Caco-2 (cell line): Measurements from ENCODE around the gene WLS. TPM values are rescaled to one million over a fixed set of nuclear protein-coding genes. Genes with fewer than 3 reads are reported as not detected.
"Not testable (repeated sequence)": the region's sequence is repeated elsewhere in the genome, so short reads cannot be mapped to it uniquely, and the experiment has no call there.

ENCODE experiments used
- BruUV-seq: library from RNA; stranded (reverse); fragments of 400-500 nt; replicated peaks from 2 replicates; lab custom pipeline; 2021; lab: Mats Ljungman, UMichigan
- CTCF ChIA-PET: fragments of 300-600 bp; sonication (Branson Sonifier 250); formaldehyde crosslinking; loops from one replicate; lab custom pipeline; 2022; ENCODE audit warnings: antibody characterized with exemption; lab: Charles Lee
- POLR2A ChIA-PET: fragments of 300-600 bp; sonication (Branson Sonifier 250); formaldehyde crosslinking; loops from one replicate; lab custom pipeline; 2022; ENCODE audit warnings: antibody characterized with exemption; lab: Charles Lee
- DNase-seq, 2 experiments: peaks; one replicate each; pipeline versions ENCODE4 v3.0.0 to v3.0.0-alpha.2; 2020 to 2022
- H3K27me3 ChIP-seq: replicated peaks from 2 replicates; pipeline ENCODE4 v1.6.0; 2011; ENCODE audit warnings: low read length; ENCODE audit not compliant: control insufficient read depth, insufficient read depth
- H3K36me3 ChIP-seq: 2 replicates; pipeline ENCODE4 v1.5.1; 2011; ENCODE audit warnings: low read length; ENCODE audit not compliant: control insufficient read depth, insufficient read depth
- H3K4me1 ChIP-seq: fragments of 250-450 bp; sonication (Bioruptor Pico); 2 replicates; pipeline ENCODE4 v1.5.1; 2020; ENCODE audit warnings: mild to moderate bottlenecking
- H3K4me3 ChIP-seq: 2 replicates; pipeline ENCODE4 v1.5.1; 2011; ENCODE audit warnings: low read depth, mild to moderate bottlenecking, control low read depth, low read length
- H3K9me3 ChIP-seq: fragments of 250-450 bp; sonication (Bioruptor Pico); 2 replicates; pipeline ENCODE4 v1.5.1; 2020; ENCODE audit warnings: mild to moderate bottlenecking, moderate library complexity
- H3K27ac Mint-ChIP-seq: one replicate; pipeline ENCODE4 v1.8.0; 2022; ENCODE audit warnings: mixed read lengths; ENCODE audit not compliant: unreplicated experiment
- H3K27me3 Mint-ChIP-seq: one replicate; pipeline ENCODE4 v1.8.0; 2022; ENCODE audit warnings: mixed read lengths; ENCODE audit not compliant: insufficient read depth, unreplicated experiment
- H3K36me3 Mint-ChIP-seq: one replicate; pipeline ENCODE4 v1.8.0; 2022; ENCODE audit warnings: mild to moderate bottlenecking, mixed read lengths; ENCODE audit not compliant: insufficient read depth, unreplicated experiment
- H3K4me1 Mint-ChIP-seq: one replicate; pipeline ENCODE4 v1.8.0; 2022; ENCODE audit warnings: low read depth, mixed read lengths; ENCODE audit not compliant: unreplicated experiment
- H3K4me3 Mint-ChIP-seq: one replicate; pipeline ENCODE4 v1.8.0; 2022; ENCODE audit warnings: mild to moderate bottlenecking, moderate library complexity, mixed read lengths; ENCODE audit not compliant: unreplicated experiment
- H3K9me3 Mint-ChIP-seq: one replicate; pipeline ENCODE4 v1.8.0; 2022; ENCODE audit warnings: mixed read lengths; ENCODE audit not compliant: unreplicated experiment
- intact Hi-C: fragments of 100-400 bp; cut with micrococcal nuclease; formaldehyde crosslinking; loops from one replicate; pipeline ENCODE4 v1.10.0; 2022; ENCODE audit not compliant: unreplicated experiment
- total RNA-seq: library from RNA; stranded (reverse); gene quantifications from 2 replicates; pipeline ENCODE4 v1.2.3, GENCODE V29; 2022
- TF ChIP-seq, protein P1 (sequence below), 2 experiments: fragments of 200-600 bp in 1 of 2; IDR thresholded peaks; 1 replicate in 1 of 2; 2 replicates in 1 of 2; pipeline versions ENCODE4 v1.5.1 to v1.8.0; 2011 to 2022; ENCODE audit warnings: antibody characterized with exemption in 1 of 2, control low read depth in 1 of 2, inconsistent platforms in 1 of 2, low read depth in 1 of 2, low read length in 1 of 2, mild to moderate bottlenecking in 1 of 2, moderate library complexity in 1 of 2; ENCODE audit not compliant: insufficient read depth in 1 of 2, severe bottlenecking in 1 of 2, unreplicated experiment in 1 of 2

WLS gene
- total RNA-seq, 1 experiment from 2014 or later, result 72.3 TPM

DNA sequence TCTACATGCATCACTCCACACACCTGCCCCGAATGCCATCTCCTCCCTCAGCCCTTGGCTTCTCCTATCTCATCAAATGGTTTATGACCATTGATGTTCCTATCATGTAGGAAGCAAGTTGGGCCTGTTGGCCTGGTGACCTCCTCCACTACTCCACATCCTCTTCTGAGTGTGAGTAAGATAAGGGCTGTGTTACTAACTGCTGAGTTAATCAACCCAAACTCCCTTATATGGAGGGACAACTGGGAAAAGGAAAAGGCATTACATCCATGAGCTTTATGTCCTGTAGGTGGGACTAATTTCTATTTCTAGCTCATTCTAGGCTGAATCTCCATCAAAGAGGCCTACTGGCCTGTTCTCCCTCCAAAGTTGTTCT lies 57.6 kb downstream of the WLS start:
- Mint-ChIP-seq H3K27ac (peak overlapping the region; percentile 56), H3K9me3 (no peaks in the 10 kb centered on the region)
- intact Hi-C loops, result no loop called here

DNA sequence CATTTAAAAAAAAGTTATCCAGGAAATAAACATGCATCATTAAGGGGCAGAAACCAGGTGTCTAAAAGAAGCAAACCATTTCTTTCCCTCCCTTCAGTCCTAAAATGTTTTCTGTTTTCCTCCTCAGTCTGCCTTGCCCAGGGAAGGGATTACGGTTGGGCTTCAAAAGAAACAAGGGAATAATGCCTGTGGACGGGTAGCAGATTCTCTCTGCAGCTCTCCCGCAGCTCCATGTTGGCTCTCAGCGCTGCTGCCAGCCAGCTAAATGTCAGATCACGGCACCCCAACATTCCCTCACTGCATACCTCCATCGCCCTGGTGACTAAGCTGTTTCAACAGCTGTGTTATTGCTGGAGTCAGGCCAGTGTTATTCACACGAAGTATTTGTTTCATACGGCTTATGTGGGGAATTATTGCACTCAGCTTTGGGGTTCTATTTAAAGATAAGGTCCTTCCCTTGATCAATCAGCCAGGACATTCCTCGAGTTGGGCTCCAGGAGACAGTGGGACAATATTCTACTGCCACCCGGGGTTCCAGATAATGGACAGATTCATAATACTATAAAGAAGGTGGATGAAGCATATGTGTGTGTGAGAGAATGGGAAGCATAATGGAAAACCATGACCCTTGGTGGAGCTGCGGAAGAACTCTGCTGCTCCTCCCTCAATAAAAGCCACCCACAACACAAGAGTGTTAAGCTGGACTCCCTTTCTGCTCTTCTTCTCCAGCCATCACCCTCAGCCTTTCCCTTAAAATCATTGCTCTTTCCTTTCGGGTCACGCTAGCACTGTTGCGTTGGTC lies 58.2 kb downstream of the WLS start:
- Mint-ChIP-seq H3K27ac (peak overlapping the region; percentile 56), H3K4me3 (peak overlapping the region; percentile 12), H3K27me3 (no peaks in the 10 kb centered on the region), H3K9me3 (no peaks in the 10 kb centered on the region), H3K4me1 (peaks cover 25% of the 10 kb centered on the region), H3K36me3 (peaks cover 5% of the 10 kb centered on the region)
- Histone ChIP-seq H3K4me3 (no peak overlapping the region), H3K4me1 (peaks cover 3% of the 10 kb centered on the region; the same call in 1 of the 2 replicates), H3K9me3 (no peaks in the 10 kb centered on the region), H3K27me3 (no peaks in the 10 kb centered on the region), H3K36me3 (no peaks in the 10 kb centered on the region)
- BruUV-seq, result no TSS peak
- ChIA-PET POLR2A (no interaction called here), CTCF (no interaction called here)
- intact Hi-C loops, result no loop called here
- TF ChIP-seq, protein P1, sequence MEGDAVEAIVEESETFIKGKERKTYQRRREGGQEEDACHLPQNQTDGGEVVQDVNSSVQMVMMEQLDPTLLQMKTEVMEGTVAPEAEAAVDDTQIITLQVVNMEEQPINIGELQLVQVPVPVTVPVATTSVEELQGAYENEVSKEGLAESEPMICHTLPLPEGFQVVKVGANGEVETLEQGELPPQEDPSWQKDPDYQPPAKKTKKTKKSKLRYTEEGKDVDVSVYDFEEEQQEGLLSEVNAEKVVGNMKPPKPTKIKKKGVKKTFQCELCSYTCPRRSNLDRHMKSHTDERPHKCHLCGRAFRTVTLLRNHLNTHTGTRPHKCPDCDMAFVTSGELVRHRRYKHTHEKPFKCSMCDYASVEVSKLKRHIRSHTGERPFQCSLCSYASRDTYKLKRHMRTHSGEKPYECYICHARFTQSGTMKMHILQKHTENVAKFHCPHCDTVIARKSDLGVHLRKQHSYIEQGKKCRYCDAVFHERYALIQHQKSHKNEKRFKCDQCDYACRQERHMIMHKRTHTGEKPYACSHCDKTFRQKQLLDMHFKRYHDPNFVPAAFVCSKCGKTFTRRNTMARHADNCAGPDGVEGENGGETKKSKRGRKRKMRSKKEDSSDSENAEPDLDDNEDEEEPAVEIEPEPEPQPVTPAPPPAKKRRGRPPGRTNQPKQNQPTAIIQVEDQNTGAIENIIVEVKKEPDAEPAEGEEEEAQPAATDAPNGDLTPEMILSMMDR (IDR thresholded peaks at IDR 0.05; ENCODE audit: insufficient read depth in 1 of 2, low read depth in 1 of 2, low read length in 1 of 2, severe bottlenecking in 1 of 2, unreplicated experiment in 1 of 2), result no peak
- DNase-seq, result no peak

More for the DNA sequence above, 57.6 kb downstream of the WLS start:
- H3K4me1 Mint-ChIP-seq, result peaks cover 25% of the 10 kb centered on the region
- Histone ChIP-seq H3K4me1 (peaks cover 3% of the 10 kb centered on the region; the same call in 1 of the 2 replicates), H3K27me3 (no peaks in the 10 kb centered on the region), H3K4me3 (no peak overlapping the region), H3K9me3 (no peaks in the 10 kb centered on the region), H3K36me3 (no peaks in the 10 kb centered on the region)
- no peaks in the 10 kb centered on the region for H3K27me3 Mint-ChIP-seq
- H3K36me3 Mint-ChIP-seq, result peaks cover 5% of the 10 kb centered on the region
- POLR2A ChIA-PET, result no interaction called here
- TF ChIP-seq, protein P1 (IDR thresholded peaks at IDR 0.05; ENCODE audit: insufficient read depth in 1 of 2, low read depth in 1 of 2, low read length in 1 of 2, severe bottlenecking in 1 of 2, unreplicated experiment in 1 of 2), result no peak
- CTCF ChIA-PET, result no interaction called here
- BruUV-seq, result no TSS peak
- peak overlapping the region; percentile 12 for H3K4me3 Mint-ChIP-seq
- no peak for DNase-seq

DNA sequence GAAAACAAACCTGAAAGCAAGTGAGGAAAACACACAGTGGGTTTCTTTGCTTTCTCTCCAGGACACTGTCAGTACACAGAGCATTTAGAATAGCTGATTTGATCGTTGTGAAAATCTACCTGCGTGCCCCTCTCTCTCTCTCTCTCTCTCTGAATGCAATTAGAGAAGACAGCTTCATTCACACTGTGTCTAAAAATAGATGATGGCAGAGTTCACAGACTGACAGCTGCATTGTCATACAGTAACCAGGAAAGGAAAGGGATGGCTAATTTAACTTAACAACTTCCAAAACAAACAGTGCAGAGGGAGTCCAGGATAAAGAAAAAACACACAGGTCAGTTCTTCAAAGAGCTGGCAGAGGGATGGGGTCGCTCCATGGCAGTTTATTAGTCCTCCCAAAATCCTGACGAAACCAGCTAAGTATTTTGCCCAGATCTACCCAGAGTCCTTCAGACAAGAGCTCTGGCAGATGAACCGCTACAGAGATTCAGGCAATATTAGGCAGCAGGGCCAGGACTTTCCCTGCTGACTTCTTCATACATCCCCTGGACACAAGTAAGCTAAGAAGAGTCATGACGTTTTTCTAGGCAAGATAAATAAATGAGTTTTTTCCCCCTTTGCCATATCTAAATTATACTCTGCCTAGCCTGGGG lies 58.9 kb downstream of the WLS start:
- no peak overlapping the region for H3K4me3 ChIP-seq
- H3K9me3 ChIP-seq, result no peaks in the 10 kb centered on the region
- Mint-ChIP-seq H3K27ac (peak overlapping the region; percentile 56), H3K36me3 (peaks cover 5% of the 10 kb centered on the region), H3K4me1 (peaks cover 25% of the 10 kb centered on the region), H3K27me3 (no peaks in the 10 kb centered on the region), H3K9me3 (no peaks in the 10 kb centered on the region), H3K4me3 (no peak overlapping the region)
- H3K4me1 ChIP-seq, result peaks cover 3% of the 10 kb centered on the region; the same call in 1 of the 2 replicates
- peak in 1 of 2 experiments; percentile 4 for DNase-seq
- no TSS peak for BruUV-seq
- CTCF ChIA-PET, result no interaction called here
- H3K36me3 ChIP-seq, result no peaks in the 10 kb centered on the region
- H3K27me3 ChIP-seq, result no peaks in the 10 kb centered on the region
- TF ChIP-seq, protein P1 (IDR thresholded peaks at IDR 0.05; ENCODE audit: insufficient read depth in 1 of 2, low read depth in 1 of 2, low read length in 1 of 2, severe bottlenecking in 1 of 2, unreplicated experiment in 1 of 2), result no peak
- POLR2A ChIA-PET, result no interaction called here
- intact Hi-C loops, result no loop called here

DNA sequence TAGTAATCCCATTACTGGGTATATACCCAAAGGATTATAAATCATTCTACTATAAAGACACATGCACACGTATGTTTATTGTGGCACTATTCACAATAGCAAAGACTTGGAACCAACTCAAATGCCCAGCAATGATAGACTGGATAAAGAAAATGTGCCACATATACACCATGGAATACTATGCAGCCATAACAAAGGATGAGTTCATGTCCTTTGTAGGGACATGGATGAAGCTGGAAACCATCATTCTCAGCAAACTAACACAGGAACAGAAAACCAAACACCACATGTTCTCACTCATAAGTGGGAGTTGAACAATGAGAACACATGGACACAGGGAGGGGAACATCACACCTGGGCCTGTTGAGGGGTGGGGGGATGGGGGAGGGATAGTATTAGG lies 60.5 kb downstream of the WLS start:
- H3K9me3 ChIP-seq, intact Hi-C loops, H3K4me3 Mint-ChIP-seq, H3K27me3 ChIP-seq, H3K27ac Mint-ChIP-seq, H3K27me3 Mint-ChIP-seq, DNase-seq, H3K9me3 Mint-ChIP-seq, H3K4me1 ChIP-seq, CTCF ChIA-PET, H3K4me3 ChIP-seq, POLR2A ChIA-PET, BruUV-seq, H3K36me3 Mint-ChIP-seq, H3K36me3 ChIP-seq: not testable (repeated sequence)
- peaks cover 25% of the 10 kb centered on the region for H3K4me1 Mint-ChIP-seq
